Spleen (tissue), 7 donors: ENCODE measurements around the gene MACROD2.

Source experiments
- POLR2A ChIP-seq, 3 donors: fragments of 450-650 bp; IDR thresholded peaks; one replicate each; pipeline ENCODE4 v1.5.1; 2017; ENCODE audit warnings: antibody characterized with exemption in 3 of 3, mild to moderate bottlenecking in 1 of 3
- POLR2AphosphoS5 ChIP-seq, 3 donors: sonication (generic); formaldehyde crosslinking; IDR thresholded peaks; one replicate each; pipeline ENCODE4 v1.5.1; 2017; ENCODE audit warnings: antibody characterized with exemption in 3 of 3
- TF ChIP-seq, protein P1 (sequence below), 11 experiments: fragments of 200-600 bp in 7 of 11; fragments of 450-650 bp in 4 of 11; sonication (generic) in 4 of 11; IDR thresholded peaks in 8 of 11; conservative IDR thresholded peaks in 3 of 11; 1 replicate in 7 of 11; 2 replicates in 4 of 11; pipeline versions ENCODE4 v1.4.0 to v1.8.0; 2016 to 2021; ENCODE audit warnings: antibody characterized with exemption in 11 of 11, inconsistent platforms in 4 of 11, mild to moderate bottlenecking in 1 of 11
- donor health status: DM: no; HTN: no; CAD: no; lungs with moderate emphysema.
- donor health status: DM: no; HTN: no; CAD: no.
- donor health status: DM: no; HTN: no; CAD: no.

DNA sequence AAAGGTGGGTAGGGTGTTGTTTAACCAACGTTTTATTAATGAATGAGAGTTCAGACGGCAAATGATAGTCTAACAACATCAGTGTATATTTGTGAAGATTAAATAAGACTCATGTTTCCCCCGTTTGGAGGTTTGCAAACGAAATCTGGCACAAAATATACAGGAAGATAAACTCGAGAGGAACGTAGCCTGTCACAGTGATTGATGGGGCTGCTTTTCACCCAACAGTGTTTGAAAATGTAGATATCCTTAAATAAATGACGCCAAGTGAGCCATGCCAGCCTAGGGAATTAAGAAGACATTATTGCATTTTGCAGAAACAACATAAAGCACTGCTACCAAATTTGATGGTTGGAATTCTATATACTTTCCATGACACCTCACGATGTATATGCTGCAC, 1038.6 kb downstream of the MACROD2 start:
- TF ChIP-seq, protein P1, sequence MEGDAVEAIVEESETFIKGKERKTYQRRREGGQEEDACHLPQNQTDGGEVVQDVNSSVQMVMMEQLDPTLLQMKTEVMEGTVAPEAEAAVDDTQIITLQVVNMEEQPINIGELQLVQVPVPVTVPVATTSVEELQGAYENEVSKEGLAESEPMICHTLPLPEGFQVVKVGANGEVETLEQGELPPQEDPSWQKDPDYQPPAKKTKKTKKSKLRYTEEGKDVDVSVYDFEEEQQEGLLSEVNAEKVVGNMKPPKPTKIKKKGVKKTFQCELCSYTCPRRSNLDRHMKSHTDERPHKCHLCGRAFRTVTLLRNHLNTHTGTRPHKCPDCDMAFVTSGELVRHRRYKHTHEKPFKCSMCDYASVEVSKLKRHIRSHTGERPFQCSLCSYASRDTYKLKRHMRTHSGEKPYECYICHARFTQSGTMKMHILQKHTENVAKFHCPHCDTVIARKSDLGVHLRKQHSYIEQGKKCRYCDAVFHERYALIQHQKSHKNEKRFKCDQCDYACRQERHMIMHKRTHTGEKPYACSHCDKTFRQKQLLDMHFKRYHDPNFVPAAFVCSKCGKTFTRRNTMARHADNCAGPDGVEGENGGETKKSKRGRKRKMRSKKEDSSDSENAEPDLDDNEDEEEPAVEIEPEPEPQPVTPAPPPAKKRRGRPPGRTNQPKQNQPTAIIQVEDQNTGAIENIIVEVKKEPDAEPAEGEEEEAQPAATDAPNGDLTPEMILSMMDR (IDR thresholded peaks at IDR 0.05 in 8 of 11, conservative IDR thresholded peaks at IDR 0.05 in 3 of 11), result no peak
- TF ChIP-seq POLR2A (IDR thresholded peaks at IDR 0.05) (no peak), POLR2AphosphoS5 (IDR thresholded peaks at IDR 0.05) (no peak)
